ENCODE measurements around the gene ASCC1.
"Not testable (repeated sequence)": the region's sequence is repeated elsewhere in the genome, so short reads cannot be mapped to it uniquely, and the experiment has no call there.

The ASCC1 gene

DNA sequence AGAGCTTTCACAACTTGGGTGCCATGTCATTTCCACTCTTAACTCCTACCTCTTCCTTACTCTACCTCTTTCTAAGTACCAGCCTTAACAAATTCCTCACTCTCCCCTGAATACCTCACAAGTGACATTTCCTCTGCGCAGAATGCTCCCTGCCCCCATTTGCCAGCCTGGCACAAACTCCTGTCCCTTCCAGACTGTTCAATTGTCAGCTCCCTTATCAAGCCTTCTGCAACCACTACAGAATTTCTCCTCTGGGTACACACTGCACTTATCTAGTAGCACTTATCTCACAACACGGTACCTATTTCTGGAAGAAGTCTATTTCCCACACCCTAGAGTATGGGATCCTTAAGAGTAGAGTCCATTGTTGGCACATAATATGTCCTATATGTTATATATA is 39.4 kb downstream of the ASCC1 start:
- H3K9me3 Mint-ChIP-seq, result no peaks in the 10 kb centered on the region
- no peaks in the 10 kb centered on the region for H3K27me3 Mint-ChIP-seq (ENCODE audit: low read depth)
- H3K27ac Mint-ChIP-seq, result no peak overlapping the region
- no peak overlapping the region for H3K4me3 Mint-ChIP-seq
- peaks cover 11% of the 10 kb centered on the region for H3K36me3 Mint-ChIP-seq (ENCODE audit: low read depth)
- peaks cover 13% of the 10 kb centered on the region for H3K4me1 Mint-ChIP-seq (ENCODE audit: low read depth)

DNA sequence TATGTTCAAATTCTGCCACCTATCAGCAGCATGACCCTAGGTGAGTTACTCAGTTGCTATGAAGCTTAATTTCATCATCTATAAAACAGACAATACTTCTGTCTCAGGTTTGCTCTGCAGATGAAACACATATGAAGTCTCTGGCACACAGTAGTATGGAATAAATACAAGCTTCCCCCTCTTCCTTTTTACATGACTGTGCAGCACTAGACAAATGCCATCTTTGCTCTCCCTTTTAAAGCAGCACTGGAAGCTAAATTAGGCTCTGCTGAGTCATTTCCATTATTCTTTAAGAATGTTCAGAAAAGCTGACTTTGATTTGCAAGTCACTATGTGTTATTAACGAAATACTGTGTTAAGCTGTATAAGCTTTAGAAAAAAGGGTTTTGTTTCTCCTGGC is 40.9 kb downstream of the ASCC1 start:
- peaks cover 13% of the 10 kb centered on the region for H3K36me3 Mint-ChIP-seq (ENCODE audit: low read depth)
- H3K27ac Mint-ChIP-seq, result no peak overlapping the region
- peaks cover 14% of the 10 kb centered on the region for H3K4me1 Mint-ChIP-seq (ENCODE audit: low read depth)
- no peaks in the 10 kb centered on the region for H3K27me3 Mint-ChIP-seq (ENCODE audit: low read depth)
- H3K9me3 Mint-ChIP-seq, result no peaks in the 10 kb centered on the region
- H3K4me3 Mint-ChIP-seq, result no peak overlapping the region

DNA sequence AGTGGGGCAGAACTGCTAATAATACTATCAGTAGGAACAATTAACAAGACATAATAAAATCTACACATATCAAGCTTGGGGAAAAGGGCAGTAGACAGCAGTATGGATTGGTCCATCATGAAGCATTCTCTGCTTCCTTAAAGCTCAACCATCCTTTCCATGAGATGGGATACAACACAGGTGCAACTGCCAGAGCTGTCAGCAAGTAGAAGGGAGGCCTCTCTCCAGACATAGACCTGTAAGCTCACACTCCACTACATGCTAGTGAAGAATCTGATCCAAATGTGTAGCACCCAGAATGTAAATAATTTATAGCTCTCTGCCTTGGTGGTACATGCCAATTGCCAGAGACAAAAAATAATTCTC is 41.8 kb downstream of the ASCC1 start:
- peak overlapping the region; percentile 45 for H3K27ac Mint-ChIP-seq
- H3K4me1 Mint-ChIP-seq (ENCODE audit: low read depth), result peaks cover 14% of the 10 kb centered on the region
- peaks cover 11% of the 10 kb centered on the region for H3K36me3 Mint-ChIP-seq (ENCODE audit: low read depth)

GRCh38 chr10:72173619-72174296 is 42.3 kb downstream of the ASCC1 start:
- no peaks in the 10 kb centered on the region for H3K27me3 Mint-ChIP-seq (ENCODE audit: low read depth)
- no peak overlapping the region for H3K4me3 Mint-ChIP-seq
- peak overlapping the region; percentile 45 for H3K27ac Mint-ChIP-seq
- H3K9me3 Mint-ChIP-seq, result no peaks in the 10 kb centered on the region
- peaks cover 13% of the 10 kb centered on the region for H3K36me3 Mint-ChIP-seq (ENCODE audit: low read depth)
- H3K4me1 Mint-ChIP-seq (ENCODE audit: low read depth), result peaks cover 14% of the 10 kb centered on the region

More for the DNA sequence above, 41.8 kb downstream of the ASCC1 start:
- H3K4me3 Mint-ChIP-seq, result no peak overlapping the region
- no peaks in the 10 kb centered on the region for H3K9me3 Mint-ChIP-seq
- H3K27me3 Mint-ChIP-seq (ENCODE audit: low read depth), result no peaks in the 10 kb centered on the region

DNA sequence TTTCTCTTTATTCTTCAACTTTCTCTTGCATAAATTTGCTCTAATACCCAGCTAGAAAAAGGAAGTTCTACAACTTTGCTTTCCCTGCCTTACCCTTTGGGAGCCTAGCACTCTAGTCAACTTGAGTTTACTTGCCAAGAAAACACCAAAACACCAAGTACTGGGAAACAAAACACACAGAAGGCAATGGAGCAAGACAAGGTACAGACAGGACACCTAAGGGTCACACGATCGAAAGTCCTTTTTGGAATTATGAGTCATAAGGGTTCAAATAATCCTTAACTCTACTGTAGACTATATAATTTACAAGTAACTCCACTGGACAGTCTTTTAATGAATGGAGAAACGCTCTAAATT is 42.8 kb downstream of the ASCC1 start:
- Mint-ChIP-seq H3K27ac (no peak overlapping the region), H3K36me3 (ENCODE audit: low read depth) (peaks cover 11% of the 10 kb centered on the region), H3K9me3 (no peaks in the 10 kb centered on the region), H3K27me3 (ENCODE audit: low read depth) (no peaks in the 10 kb centered on the region), H3K4me1 (ENCODE audit: low read depth) (peaks cover 14% of the 10 kb centered on the region), H3K4me3 (no peak overlapping the region)

- Mint-ChIP-seq H3K27me3 (ENCODE audit: low read depth) (no peaks in the 10 kb centered on the region), H3K27ac (no peak overlapping the region), H3K4me1 (ENCODE audit: low read depth) (peaks cover 14% of the 10 kb centered on the region), H3K36me3 (ENCODE audit: low read depth) (peaks cover 10% of the 10 kb centered on the region), H3K9me3 (no peaks in the 10 kb centered on the region), H3K4me3 (no peak overlapping the region)
Observed at GRCh38 chr10:72171175-72171630, 44.9 kb downstream of the ASCC1 start.

- Mint-ChIP-seq H3K27ac (no peak overlapping the region), H3K4me3 (no peak overlapping the region), H3K27me3 (ENCODE audit: low read depth) (no peaks in the 10 kb centered on the region), H3K9me3 (no peaks in the 10 kb centered on the region), H3K4me1 (ENCODE audit: low read depth) (peaks cover 14% of the 10 kb centered on the region), H3K36me3 (ENCODE audit: low read depth) (peaks cover 10% of the 10 kb centered on the region)
Observed at GRCh38 chr10:72170733-72171132, 45.3 kb downstream of the ASCC1 start.

- no peaks in the 10 kb centered on the region for H3K9me3 Mint-ChIP-seq
- no peak overlapping the region for H3K4me3 Mint-ChIP-seq
- peaks cover 15% of the 10 kb centered on the region for H3K4me1 Mint-ChIP-seq (ENCODE audit: low read depth)
- H3K27ac Mint-ChIP-seq, result no peak overlapping the region
- H3K36me3 Mint-ChIP-seq (ENCODE audit: low read depth), result peaks cover 13% of the 10 kb centered on the region
- no peaks in the 10 kb centered on the region for H3K27me3 Mint-ChIP-seq (ENCODE audit: low read depth)
Observed at GRCh38 chr10:72170263-72170662, 45.8 kb downstream of the ASCC1 start.

- H3K4me3 Mint-ChIP-seq, result no peak overlapping the region
- H3K27ac Mint-ChIP-seq, result no peak overlapping the region
- H3K27me3 Mint-ChIP-seq (ENCODE audit: low read depth), result no peaks in the 10 kb centered on the region
- H3K9me3 Mint-ChIP-seq, result no peaks in the 10 kb centered on the region
- H3K4me1 Mint-ChIP-seq (ENCODE audit: low read depth), result peaks cover 12% of the 10 kb centered on the region
- H3K36me3 Mint-ChIP-seq (ENCODE audit: low read depth), result peaks cover 16% of the 10 kb centered on the region
Observed at GRCh38 chr10:72167118-72167517, 49.0 kb downstream of the ASCC1 start.

DNA sequence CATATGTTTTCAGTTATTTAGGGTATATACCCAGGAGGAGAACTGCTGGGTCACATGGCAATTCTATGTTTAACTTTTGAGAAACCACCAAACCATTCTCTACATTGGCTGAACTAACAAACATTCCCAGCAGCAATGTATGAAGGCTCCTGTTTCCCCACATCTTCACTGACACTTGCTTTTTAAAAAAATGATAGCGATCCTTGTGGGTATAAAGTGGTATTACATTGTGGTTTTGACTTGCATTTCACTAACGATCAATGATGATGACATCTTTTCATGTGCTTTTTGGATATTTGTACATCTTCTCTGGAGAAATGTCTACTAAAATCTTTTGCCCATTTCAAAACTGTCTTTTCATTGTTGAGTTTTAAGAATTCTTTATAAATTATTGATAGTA is 51.5 kb downstream of the ASCC1 start:
- peaks cover 14% of the 10 kb centered on the region for H3K4me1 Mint-ChIP-seq (ENCODE audit: low read depth)
- H3K9me3 Mint-ChIP-seq, result no peaks in the 10 kb centered on the region
- no peaks in the 10 kb centered on the region for H3K27me3 Mint-ChIP-seq (ENCODE audit: low read depth)
- no peak overlapping the region for H3K4me3 Mint-ChIP-seq
- H3K27ac Mint-ChIP-seq, result no peak overlapping the region
- peaks cover 24% of the 10 kb centered on the region for H3K36me3 Mint-ChIP-seq (ENCODE audit: low read depth)

DNA sequence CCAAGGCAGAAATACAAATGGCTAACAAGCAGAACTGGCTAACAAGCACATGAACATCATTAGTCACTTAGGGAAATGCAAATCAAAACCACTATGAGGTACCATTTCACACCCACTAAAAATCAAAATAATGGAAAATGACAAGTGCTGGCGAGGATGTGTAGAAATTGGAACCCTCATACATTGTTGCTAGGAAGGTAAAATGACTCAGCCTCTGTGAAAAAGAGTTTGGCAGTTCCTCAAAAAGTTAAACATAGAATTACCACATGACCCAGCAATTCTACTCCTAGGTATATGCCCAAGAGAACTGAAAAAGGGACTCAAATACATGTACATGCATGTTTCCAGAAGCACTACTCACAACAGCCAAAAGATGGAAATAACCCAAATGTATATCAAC is 53.1 kb downstream of the ASCC1 start:
- Mint-ChIP-seq H3K9me3 (no peaks in the 10 kb centered on the region), H3K4me1 (ENCODE audit: low read depth) (peaks cover 14% of the 10 kb centered on the region), H3K4me3 (no peak overlapping the region), H3K27ac (peak overlapping the region; percentile 20), H3K36me3 (ENCODE audit: low read depth) (peaks cover 24% of the 10 kb centered on the region), H3K27me3 (ENCODE audit: low read depth) (no peaks in the 10 kb centered on the region)

GRCh38 chr10:72158176-72158575 is 57.9 kb downstream of the ASCC1 start:
- no peak overlapping the region for H3K27ac Mint-ChIP-seq
- H3K27me3 Mint-ChIP-seq (ENCODE audit: low read depth), result no peaks in the 10 kb centered on the region
- H3K9me3 Mint-ChIP-seq, result no peaks in the 10 kb centered on the region
- peaks cover 22% of the 10 kb centered on the region for H3K36me3 Mint-ChIP-seq (ENCODE audit: low read depth)
- H3K4me3 Mint-ChIP-seq, result no peak overlapping the region
- H3K4me1 Mint-ChIP-seq (ENCODE audit: low read depth), result peaks cover 9% of the 10 kb centered on the region

- Mint-ChIP-seq H3K9me3 (no peaks in the 10 kb centered on the region), H3K4me1 (ENCODE audit: low read depth) (peaks cover 2% of the 10 kb centered on the region), H3K27me3 (ENCODE audit: low read depth) (no peaks in the 10 kb centered on the region), H3K36me3 (ENCODE audit: low read depth) (peaks cover 14% of the 10 kb centered on the region), H3K4me3 (no peak overlapping the region), H3K27ac (no peak overlapping the region)
Observed at GRCh38 chr10:72156223-72156622, 59.9 kb downstream of the ASCC1 start.

- peaks cover 2% of the 10 kb centered on the region for H3K4me1 Mint-ChIP-seq (ENCODE audit: low read depth)
- H3K9me3 Mint-ChIP-seq, result no peaks in the 10 kb centered on the region
- H3K4me3 Mint-ChIP-seq, result no peak overlapping the region
- no peak overlapping the region for H3K27ac Mint-ChIP-seq
- H3K36me3 Mint-ChIP-seq (ENCODE audit: low read depth), result peaks cover 17% of the 10 kb centered on the region
- no peaks in the 10 kb centered on the region for H3K27me3 Mint-ChIP-seq (ENCODE audit: low read depth)
Observed at GRCh38 chr10:72152286-72152685, 63.8 kb downstream of the ASCC1 start.

DNA sequence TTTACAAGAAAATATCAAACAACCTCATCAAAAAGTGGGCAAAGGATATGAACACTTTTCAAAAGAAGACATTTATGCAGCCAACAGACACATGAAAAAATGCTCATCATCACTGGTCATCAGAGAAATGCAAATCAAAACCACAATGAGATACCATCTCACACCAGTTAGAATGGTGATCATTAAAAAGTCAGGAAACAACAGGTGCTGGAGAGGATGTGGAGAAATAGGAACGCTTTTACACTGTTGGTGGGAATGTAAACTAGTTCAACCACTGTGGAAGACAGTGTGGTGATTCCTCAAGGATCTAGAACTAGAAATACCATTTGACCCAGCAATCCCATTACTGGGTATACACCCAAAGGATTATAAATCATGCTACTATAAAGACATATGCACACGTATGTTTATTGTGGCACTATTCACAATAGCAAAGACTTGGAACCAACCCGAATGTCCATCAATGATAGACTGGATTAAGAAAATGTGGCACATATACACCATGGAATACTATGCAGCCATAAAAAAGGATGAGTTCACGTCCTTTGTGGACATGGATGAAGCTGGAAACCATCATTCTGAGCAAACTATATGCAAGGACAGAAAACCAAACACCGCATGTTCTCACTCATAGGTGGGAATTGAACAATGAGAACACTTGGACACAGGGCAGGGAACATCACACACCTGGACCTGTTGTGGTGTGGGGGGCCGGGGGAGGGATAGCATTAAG is 65.2 kb downstream of the ASCC1 start:
- H3K27me3 Mint-ChIP-seq (ENCODE audit: low read depth); H3K9me3 Mint-ChIP-seq; H3K4me3 Mint-ChIP-seq; H3K27ac Mint-ChIP-seq; H3K4me1 Mint-ChIP-seq (ENCODE audit: low read depth): not testable (repeated sequence)
- H3K36me3 Mint-ChIP-seq (ENCODE audit: low read depth), result peaks cover 12% of the 10 kb centered on the region

Data from T-helper 1 cell treated with Interleukin-12 subunit alpha and Interleukin-12 subunit beta and Interleukin-4 antibody, amounts not matched to agents 30 μg/mL and 1 μg/mL, for 36 hours (primary cell).